ENCODE data around the gene C12orf56. TPM values are rescaled to one million over a fixed set of nuclear protein-coding genes. Genes with fewer than 3 reads are reported as not detected.

Gene C12orf56
- polyA plus RNA-seq, 1 donor from 2014 or later: not detected

GRCh38 chr12:64389154-64389553 lies 1.4 kb downstream of the C12orf56 start:
- Histone ChIP-seq H3K9ac (ENCODE audit: low read length) (no peak overlapping the region), H4K20me1 (ENCODE audit: insufficient read depth) (no peaks in the 10 kb centered on the region), H3K36me3 (ENCODE audit: insufficient read depth, low read length) (no peaks in the 10 kb centered on the region), H3K27ac (ENCODE audit: low read length) (no peak overlapping the region), H3K9me3 (ENCODE audit: low read length) (no peaks in the 10 kb centered on the region), H3F3A (ENCODE audit: insufficient read depth, low read length, poor library complexity, severe bottlenecking) (no peaks in the 10 kb centered on the region), H2AFZ (ENCODE audit: low read depth, low read length) (no peak overlapping the region), H3K27me3 (ENCODE audit: insufficient read depth, low read depth, low read length) (no peaks in the 10 kb centered on the region), H3K9me2 (ENCODE audit: insufficient read depth, low read length) (no peaks in the 10 kb centered on the region), H3K4me2 (ENCODE audit: low read length) (no peak overlapping the region), H3K4me3 (ENCODE audit: low read length) (no peak overlapping the region), H3K79me2 (replicated peaks; ENCODE audit: insufficient read depth, low read length) (no peaks in the 10 kb centered on the region)
- TF ChIP-seq SMC3 (conservative IDR thresholded peaks at IDR 0.05; ENCODE audit: poor library complexity) (no peak), EZH2 (IDR thresholded peaks at IDR 0.05; ENCODE audit: borderline replicate concordance, insufficient read depth, low read length, poor library complexity, severe bottlenecking) (no peak), EP300 (conservative IDR thresholded peaks at IDR 0.05; ENCODE audit: poor library complexity, severe bottlenecking) (no peak), REST (IDR thresholded peaks at IDR 0.05; ENCODE audit: borderline replicate concordance) (no peak), MXI1 (conservative IDR thresholded peaks at IDR 0.05; ENCODE audit: poor library complexity, severe bottlenecking) (no peak), CTCF (IDR thresholded peaks at IDR 0.05; ENCODE audit: poor library complexity, severe bottlenecking) (no peak), RAD21 (conservative IDR thresholded peaks at IDR 0.05) (no peak), TAF1 (IDR thresholded peaks at IDR 0.05; ENCODE audit: low read depth) (no peak), POLR2AphosphoS5 (IDR thresholded peaks at IDR 0.05) (no peak)

- no peaks in the 10 kb centered on the region for H3K79me2 ChIP-seq (replicated peaks; ENCODE audit: insufficient read depth, low read length)
- H3K9ac ChIP-seq (ENCODE audit: low read length): no peak overlapping the region
- no peak overlapping the region for H3K4me2 ChIP-seq (ENCODE audit: low read length)
- H3K27ac ChIP-seq (ENCODE audit: low read length): no peak overlapping the region
- no peak overlapping the region for H3K4me3 ChIP-seq (ENCODE audit: low read length)
- no peak overlapping the region for H2AFZ ChIP-seq (ENCODE audit: low read depth, low read length)
- no peaks in the 10 kb centered on the region for H3K36me3 ChIP-seq (ENCODE audit: insufficient read depth, low read length)
- no peaks in the 10 kb centered on the region for H3K9me2 ChIP-seq (ENCODE audit: insufficient read depth, low read length)
- H3F3A ChIP-seq (ENCODE audit: insufficient read depth, low read length, poor library complexity, severe bottlenecking): no peaks in the 10 kb centered on the region
- H3K27me3 ChIP-seq (ENCODE audit: insufficient read depth, low read depth, low read length): no peaks in the 10 kb centered on the region
- TF ChIP-seq EP300 (conservative IDR thresholded peaks at IDR 0.05; ENCODE audit: poor library complexity, severe bottlenecking): no peak
- TF ChIP-seq SMC3 (conservative IDR thresholded peaks at IDR 0.05; ENCODE audit: poor library complexity): no peak
- no peak for TF ChIP-seq TAF1 (IDR thresholded peaks at IDR 0.05; ENCODE audit: low read depth)
- no peak for TF ChIP-seq CTCF (IDR thresholded peaks at IDR 0.05; ENCODE audit: poor library complexity, severe bottlenecking)
- TF ChIP-seq MXI1 (conservative IDR thresholded peaks at IDR 0.05; ENCODE audit: poor library complexity, severe bottlenecking): no peak
- TF ChIP-seq RAD21 (conservative IDR thresholded peaks at IDR 0.05): no peak
- TF ChIP-seq REST (IDR thresholded peaks at IDR 0.05; ENCODE audit: borderline replicate concordance): no peak
- no peak for TF ChIP-seq POLR2AphosphoS5 (IDR thresholded peaks at IDR 0.05)
- no peak for TF ChIP-seq EZH2 (IDR thresholded peaks at IDR 0.05; ENCODE audit: borderline replicate concordance, insufficient read depth, low read length, poor library complexity, severe bottlenecking)
- H3K9me3 ChIP-seq (ENCODE audit: low read length): no peaks in the 10 kb centered on the region
- H4K20me1 ChIP-seq (ENCODE audit: insufficient read depth): no peaks in the 10 kb centered on the region
These were observed 3.3 kb downstream of the C12orf56 start for GRCh38 chr12:64387197-64387816.

Measured in neural cell (in vitro differentiated cells).